Germinal center (tissue), 1 donor: Measurements from ENCODE around the gene SHTN1.

Experiments
- DNase-seq: peaks from one replicate; pipeline ENCODE4 v3.0.0; 2012; ENCODE audit warnings: mixed read lengths, low spot score

SHTN1 gene, protein sequence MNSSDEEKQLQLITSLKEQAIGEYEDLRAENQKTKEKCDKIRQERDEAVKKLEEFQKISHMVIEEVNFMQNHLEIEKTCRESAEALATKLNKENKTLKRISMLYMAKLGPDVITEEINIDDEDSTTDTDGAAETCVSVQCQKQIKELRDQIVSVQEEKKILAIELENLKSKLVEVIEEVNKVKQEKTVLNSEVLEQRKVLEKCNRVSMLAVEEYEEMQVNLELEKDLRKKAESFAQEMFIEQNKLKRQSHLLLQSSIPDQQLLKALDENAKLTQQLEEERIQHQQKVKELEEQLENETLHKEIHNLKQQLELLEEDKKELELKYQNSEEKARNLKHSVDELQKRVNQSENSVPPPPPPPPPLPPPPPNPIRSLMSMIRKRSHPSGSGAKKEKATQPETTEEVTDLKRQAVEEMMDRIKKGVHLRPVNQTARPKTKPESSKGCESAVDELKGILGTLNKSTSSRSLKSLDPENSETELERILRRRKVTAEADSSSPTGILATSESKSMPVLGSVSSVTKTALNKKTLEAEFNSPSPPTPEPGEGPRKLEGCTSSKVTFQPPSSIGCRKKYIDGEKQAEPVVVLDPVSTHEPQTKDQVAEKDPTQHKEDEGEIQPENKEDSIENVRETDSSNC

DNA sequence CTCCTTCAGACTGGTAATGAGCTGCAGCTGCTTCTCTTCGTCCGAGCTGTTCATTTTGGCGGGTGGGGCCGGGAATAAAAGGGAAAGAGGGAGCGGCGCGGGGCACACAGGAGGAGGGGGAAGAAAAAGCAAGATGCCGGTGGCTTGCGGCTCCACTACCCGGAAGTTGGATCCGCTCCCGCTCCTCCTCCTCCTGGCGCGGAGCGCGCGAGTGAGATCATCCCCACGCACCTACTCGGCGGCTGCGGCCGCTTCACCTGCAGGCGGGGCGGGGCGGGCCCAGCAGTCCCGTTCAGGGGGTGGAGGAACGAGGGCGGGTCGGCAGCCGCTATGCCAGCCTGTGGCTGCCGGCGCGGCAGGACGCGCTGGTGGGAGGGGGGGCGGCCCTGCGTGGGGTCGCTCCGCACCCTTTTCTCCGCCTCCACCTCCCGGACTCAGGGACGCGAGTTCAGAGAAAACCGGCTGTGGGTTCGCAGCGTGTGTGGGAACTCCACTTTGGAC, at the start of gene SHTN1:
Gene SHTN1, minus strand, starts transcription at position 162 of the 501 bp plus-strand sequence. Its CDS starts 108 bp downstream, at position 54.
- peak; percentile 20 for DNase-seq

DNA sequence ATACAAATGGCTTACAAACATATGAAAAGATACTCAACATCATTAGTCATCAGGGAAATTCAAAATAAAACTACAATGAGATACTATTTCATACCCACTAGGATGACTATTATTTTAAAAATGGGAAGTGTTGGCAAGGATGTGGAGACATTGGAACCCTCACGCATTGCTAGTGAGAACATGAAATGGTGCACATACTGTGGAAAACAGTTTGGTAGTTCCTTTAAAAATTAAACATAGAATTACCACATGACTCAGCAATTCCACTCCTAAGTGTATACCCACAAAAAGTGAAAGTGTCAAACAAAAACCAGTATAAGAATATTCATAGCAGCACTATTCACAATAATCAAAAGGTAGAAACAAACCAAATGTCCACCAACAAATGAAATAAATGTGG, 48.5 kb upstream of the SHTN1 start:
- no peak for DNase-seq

DNA sequence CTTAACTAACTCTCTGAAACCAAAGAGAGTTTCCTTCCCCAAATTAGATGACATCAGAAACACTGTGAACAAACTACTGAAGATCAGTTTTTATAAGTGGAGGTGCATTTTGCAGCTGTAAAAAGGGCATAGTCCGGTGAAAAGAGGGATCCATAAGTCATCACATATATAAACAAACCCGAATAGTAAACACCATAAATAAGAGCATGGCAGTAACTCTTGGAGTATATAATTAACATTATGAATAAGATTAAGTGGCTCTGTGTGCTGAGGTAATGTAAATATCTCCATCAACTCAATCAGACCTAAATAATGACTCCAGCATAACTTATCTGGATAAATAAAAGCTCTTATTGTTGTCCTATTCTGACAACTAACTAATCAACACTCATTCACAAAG, 43.0 kb upstream of the SHTN1 start:
- DNase-seq: no peak

DNA sequence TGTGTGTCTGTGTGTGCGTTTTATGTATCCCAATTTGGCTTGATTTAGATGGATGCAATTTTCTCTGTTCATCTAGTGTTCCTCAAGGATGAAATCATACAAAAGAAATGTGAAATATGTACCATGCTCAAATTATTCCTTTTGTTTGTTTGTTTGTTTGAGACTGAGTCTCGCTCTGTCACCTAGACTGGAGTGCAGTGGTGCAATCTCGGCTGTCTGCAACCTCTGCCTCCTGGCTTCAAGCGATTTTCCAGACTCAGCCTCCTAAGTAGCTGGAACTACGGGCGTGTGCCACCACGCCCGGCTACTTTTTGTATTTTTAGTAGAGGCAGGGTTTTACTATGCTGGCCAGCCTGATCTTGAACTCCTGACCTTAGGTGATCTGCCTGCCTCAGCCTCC, 11.3 kb upstream of the SHTN1 start:
- no peak for DNase-seq

DNA sequence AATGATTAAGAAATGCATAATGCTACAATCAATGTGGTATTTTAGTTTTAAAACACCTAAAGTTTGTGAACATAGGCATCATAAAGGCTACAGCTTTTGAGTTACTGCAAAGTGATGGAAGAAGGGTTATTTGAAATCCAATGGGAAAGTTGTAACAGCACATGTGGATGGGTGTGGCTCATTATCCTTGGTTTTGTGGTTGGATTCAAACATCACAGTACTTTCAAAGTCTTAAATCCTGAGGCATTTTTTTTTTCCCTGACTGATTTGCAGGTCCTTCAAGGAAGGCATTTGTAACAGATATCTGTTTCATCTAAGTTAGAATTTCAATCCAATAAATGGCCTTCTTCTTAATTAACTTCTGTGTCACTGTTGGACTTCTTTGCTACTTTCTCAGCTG, 9.8 kb upstream of the SHTN1 start:
- no peak for DNase-seq

DNA sequence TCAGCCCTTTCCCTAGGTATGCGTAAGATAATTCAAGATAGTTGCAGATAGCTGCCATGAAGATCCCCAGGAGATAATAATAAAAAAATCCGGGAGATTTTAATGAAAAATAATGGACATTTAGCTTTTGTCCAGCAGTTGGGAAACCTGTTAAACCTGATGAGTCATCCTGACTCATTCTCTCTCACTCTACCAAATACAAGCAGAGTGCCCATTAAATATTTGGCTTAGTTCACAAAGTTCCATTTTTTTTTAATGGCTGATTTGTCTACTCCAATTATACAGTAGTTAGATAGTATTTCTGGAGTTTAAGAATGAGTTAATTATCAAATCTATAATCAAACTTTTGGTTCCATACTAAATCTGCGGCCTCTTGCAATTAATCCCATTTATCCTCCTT, 2.1 kb upstream of the SHTN1 start:
- DNase-seq: no peak

DNA sequence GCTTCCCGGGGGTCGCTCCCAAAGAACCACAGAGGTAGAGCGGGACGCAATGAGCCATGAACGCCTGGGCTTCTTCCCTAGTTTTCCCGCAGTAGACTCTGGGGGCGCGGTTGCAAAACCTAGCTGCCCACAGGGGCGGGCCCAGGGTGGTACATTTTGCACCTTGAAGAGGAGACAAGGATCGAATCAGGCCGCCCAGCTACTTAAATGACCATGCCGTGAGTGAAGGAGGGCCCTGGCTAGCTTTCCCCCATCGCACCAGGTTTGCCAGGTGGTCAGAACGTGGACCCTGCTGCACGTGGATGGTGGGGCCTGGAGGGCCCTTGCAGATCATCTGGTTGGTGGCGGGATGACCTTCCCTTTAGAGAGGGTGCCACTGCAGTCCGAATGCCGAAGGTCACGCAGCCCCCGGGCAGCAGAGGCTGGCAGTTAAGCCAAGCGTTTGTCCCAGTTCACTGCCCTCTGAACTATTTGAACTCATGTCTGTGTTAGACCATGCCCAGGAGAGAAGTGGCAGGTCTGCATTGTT, 604 bp upstream of the SHTN1 start:
- DNase-seq: peak; percentile 4

DNA sequence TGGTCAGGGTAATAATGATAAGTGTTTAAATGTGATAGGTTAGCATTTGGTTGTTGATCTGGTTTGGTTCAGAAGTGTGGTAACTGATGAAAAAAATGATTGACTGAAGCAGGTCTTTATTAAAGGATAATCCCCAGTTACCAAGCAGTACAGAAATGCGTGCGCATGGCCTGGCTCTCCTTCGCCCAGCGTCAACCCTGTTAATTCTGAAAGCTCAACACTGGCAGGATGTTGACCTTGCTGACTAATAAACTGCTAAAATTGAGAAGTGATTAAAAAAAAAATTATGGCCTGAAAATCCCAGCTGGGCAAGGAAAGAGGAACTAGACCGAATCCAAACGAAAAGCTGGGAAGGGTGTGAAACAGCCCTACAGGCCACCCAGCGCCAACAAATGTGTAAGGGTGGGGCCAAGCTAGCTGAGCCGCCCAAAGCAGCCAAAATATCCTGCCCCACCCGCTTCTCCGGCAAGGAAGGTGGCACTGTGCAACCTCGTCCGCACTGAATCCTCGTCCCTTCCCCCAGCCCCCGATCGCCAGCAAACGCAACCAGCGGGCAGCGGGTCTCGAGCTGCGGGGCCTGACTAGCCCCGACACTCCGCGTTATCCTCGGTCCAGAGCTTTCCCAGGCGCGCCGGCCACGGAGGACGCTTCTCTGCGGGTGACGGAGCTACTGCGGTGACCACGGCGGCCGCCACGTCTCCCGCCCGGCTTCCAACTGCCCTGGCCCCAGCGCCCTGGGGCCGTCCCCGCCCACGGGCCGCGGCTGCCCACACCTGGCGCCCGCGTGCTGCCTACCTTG, 561 bp downstream of the SHTN1 start:
- peak; percentile 9 for DNase-seq

DNA sequence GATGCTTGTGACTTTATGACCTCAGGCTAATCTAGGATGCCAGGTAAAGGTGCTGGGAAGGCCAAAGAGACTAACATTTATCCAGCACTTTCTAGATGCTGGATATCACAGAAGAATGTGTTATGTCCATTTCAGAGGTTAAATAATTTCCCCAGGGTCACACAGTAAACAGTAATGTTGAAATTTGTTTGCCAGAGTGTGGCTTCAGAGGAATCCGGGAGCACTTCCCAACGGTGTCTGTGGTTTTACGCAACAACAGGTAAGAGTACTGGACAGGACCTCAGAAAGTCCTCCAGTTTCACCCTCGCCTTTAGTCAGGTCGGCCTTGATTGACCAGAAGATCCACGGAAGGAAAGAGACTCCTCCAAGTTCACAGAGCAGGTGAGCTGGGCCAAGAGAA, 1.7 kb downstream of the SHTN1 start:
- no peak for DNase-seq

DNA sequence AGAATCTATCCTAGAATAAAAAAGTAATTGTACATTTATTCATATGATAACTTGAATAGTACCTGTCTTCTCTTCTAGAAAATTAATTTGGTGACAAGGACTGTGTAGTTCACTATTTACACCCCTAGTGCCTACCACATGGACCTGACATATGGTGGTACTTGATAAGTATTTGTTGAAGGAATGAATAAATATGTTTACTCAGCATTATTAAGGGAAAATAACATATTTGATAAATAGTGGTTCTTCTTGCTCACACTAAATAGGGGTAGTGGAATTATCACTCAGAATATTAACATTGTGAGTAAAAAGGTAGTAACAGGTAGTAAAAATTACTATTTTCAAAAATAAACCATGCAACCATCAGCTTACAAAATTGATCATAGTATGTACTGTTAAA, 2.8 kb downstream of the SHTN1 start:
- DNase-seq: no peak

DNA sequence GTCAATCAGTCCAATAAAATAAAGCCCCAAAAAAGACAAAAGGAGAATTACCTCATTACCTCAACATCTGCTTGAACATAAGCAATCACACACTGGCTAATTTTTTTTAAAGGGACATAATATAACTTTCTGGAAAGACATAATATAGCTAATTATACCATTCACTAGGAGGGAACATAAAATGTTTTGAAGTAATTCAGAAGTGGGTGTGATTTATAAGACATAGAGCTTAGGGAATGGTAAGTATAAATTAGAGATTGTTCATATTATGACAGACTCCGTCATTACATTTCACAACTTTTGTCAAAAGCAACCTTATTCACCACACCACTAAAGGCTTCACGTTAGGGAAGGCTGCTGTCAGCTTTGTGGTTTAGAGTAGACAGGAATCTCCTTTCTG, 3.8 kb downstream of the SHTN1 start:
- DNase-seq: no peak

DNA sequence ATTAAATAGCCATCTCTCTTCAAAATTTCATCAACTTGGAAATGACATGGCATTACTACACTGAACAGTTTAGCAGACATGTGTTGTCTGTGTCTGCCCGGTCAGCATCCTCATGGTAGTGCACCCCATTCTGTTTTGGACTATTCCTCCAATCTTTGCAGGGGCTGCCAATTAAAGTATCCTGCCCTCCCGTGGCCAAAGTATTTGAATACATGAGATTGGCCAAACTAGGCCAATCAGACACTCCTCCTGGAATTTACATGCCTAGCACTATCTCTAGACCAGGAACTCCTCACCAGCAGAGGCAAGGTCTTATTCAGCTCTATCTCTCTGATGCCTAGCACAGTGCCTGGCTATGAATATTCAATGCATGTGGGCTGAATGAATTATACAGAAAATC, 4.4 kb downstream of the SHTN1 start:
- no peak for DNase-seq

DNA sequence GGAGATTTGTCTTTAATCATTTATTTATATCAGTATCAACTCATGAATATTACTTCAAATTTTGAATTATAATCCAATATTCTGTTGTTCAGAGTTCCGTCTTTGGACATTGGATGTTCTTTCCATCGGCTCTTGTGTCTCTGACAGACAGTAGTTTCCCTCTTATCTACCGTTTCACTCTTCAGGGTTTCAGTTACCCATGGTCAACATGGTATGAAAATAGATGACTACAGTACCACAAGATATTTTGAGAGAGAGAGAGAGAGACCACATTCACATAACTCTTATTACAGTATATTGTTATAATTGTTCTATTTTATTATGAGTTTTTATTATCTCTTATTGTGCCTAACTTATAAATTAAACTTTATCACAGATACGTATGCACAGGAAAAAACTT, 6.8 kb downstream of the SHTN1 start:
- DNase-seq: no peak

DNA sequence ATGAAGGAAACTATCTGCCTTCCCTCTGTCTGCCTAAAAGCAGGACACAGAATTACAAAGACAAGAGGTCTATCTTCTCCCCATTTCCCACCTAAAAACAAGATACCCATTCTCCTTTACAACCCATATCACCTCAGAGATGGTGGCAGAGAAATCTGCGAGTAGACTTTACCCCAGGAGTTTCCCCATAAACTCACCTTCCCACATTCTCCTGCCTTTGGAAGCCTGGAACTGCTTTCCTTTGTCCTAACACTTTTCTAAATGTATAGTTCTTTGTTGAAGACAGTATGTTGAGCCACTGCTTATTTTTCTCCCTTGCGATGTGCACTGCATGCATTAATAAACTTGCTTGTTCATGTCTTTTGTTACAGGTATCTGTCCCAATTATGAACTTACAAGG, 8.0 kb downstream of the SHTN1 start:
- DNase-seq: no peak

DNA sequence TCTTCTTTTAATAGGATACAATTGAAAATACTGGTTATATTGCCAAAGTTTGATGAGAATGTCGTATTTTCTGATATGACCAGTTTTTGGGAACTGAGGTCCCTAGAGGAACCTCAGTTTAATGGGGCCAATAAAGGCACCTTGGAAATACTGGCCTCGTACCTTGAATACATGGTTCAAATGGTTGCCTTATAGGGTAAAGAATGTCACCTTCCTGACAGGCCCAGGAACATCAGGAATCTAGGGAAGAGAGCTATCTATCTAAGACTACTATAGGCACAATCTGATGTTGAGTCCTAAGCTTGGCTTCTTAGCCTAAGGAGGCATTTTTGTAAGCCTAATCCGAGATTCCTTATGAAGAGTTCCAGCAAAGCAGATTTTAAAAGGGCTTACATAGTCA, 9.3 kb downstream of the SHTN1 start:
- DNase-seq: no peak

DNA sequence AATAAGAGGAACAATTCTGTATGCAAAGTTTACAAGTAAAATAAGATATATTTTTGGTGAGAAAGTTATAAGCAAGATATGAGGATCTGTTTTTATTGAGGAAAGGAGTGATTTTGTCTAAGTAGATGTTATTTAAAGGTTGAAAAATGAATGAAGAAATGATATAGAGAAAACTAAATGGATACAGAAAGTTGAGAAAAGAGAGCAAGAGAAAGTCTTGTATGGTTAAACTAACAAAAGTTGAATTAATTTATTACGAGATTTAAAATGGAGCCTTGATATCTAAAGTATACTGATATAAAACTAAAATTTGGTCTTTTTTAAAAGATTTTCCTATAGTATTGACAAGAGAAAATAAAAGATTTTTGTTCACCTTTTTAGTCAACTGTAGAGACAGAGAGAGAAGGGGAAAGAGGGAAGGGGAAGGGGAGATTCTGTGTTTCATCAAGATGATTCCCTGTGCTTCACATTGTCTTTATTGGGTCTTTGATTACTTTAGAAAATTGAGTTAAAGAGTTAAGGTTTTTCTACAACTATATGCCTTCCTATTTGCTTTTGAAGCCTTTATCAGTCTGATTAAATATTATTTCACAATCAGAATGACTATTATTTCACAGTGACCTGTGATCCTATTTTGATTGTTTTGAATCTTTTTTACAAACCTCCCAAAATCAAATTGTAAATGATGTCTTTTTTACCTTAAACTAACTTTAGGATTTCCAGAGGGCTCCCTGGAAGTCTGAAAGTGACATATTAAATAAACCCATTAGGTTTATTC, 10.7 kb downstream of the SHTN1 start:
- DNase-seq: no peak

DNA sequence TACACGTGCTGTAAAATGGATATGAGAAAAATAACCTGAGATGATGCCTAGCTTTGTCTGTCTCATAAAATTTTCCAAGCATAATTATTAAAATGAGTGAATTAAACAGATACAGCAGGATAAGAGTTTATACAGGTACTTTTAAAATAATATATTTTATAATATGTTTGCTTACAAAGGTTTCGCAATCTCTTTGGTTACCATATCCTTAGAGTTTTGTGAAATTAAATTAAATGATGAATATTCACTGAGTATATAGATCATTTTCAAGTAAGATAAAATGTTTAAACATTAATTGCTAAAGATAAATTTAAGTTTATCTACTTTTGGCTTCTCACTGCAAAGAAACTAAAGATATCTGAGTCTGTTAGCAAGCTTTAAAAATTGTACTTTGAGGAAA, 11.4 kb downstream of the SHTN1 start:
- DNase-seq: no peak

DNA sequence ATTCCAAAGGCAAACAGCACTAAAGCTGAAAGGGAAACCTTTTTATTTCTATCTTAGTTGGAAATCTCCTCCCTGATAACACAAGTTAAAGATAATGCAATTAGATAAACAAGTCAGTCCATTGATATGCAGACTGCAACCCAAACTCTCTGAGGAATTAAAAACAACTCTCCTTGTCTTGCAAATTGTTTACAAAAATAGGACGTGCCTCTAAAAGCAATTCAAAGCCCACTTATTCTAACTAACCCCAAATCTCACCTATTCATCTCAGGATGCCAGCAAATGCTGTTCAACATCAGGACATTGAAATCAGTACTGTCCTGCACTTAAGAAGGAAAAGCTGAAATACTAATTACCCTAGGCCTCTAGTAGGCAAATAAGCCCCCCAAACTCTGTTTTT, 12.8 kb downstream of the SHTN1 start:
- DNase-seq: no peak

DNA sequence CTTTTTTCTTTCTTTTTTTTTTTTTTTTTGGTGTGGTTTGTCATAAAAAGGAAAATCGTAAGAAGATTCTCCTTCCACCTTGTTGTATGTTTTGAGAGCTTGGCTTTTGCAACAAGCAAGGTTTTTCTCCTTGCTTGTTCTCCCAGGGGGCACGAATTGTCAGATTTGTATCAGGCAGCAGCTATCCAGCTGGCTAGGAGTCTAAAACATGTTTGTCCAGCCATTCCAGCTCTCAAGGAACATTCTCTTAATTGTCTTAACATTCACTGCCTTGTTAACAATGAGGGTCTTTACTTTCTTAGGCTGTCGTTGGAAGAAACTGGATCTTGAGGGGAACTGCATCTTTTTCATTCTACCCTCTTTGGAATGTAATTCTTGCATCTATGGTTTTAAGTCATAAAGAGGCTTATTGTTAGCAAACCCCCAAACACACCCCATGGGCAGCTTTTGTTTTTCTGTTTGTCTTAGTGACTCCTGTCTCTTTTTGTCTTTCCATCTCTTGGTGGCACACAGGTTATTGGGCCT, 14.6 kb downstream of the SHTN1 start:
- no peak for DNase-seq

DNA sequence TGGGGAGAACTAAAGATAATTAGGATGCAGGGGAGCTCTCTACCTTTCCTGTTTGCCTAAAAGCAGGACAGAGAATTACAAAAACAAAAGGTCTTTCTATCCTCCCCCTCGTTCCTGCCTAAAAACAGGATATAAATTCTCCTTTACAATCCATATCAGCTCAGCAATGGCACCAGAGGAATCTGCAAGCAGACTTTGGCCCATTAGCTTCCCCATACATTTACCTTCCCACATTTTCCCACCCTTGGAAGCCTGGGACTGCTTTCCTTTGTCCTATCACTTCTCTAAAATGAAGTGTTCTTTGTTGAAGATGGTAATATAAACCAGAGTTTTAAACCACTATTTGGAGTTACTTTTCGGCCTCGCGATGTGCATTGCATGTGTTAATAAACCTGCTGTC, 15.5 kb downstream of the SHTN1 start:
- DNase-seq: no peak

DNA sequence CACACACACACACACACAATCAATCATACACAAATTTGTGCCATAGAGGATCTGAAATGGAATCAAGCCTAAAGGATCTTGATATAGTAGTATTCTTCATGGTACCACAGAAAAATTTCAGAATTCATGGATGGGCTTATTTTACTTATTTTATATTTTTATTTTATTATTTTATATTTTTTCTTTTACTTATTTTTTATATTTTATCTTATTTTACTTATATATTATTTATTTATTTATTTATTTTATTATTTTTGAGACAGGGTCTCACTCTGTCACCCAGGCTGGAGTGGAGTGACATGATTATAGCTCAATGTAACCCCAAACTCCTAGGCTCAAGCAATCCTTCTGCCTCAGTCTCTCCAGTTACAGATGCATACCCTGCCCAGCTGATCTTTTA, 16.7 kb downstream of the SHTN1 start:
- no peak for DNase-seq

DNA sequence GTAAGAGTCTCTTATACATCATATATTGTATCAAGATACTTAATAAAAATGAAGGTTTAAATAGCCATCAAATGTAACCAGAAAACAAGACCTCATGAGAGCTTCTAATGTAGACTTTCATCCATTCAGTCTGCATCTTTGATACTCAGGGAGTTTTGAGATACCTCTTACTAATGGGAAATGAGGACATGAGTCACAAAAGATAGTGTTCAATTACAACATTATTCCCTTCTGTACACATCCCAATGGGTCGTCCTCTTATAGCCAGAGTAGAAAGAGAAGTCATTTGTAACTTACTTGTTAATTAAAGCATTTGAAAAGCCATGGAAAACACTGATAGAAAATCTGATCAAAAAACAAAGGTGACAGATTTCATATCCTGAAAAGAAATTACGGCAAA, 19.4 kb downstream of the SHTN1 start:
- DNase-seq: no peak
